NCI-H2081 (cell line): ENCODE measurements around the gene GPR39.
"Not testable (repeated sequence)": the region's sequence is repeated elsewhere in the genome, so short reads cannot be mapped to it uniquely, and the experiment has no call there.

Source experiments
- DNase-seq, 2 experiments: peaks; one replicate each; lab custom pipeline; 2025; lab: John Stamatoyannopoulos, UW

Gene GPR39

GRCh38 chr2:132496555-132496954, 80.0 kb downstream of the GPR39 start:
- peak; percentile 39 to 81 for DNase-seq

- no peak for DNase-seq
These were observed 81.0 kb downstream of the GPR39 start for GRCh38 chr2:132497591-132497990.

GRCh38 chr2:132503701-132504100, 87.1 kb downstream of the GPR39 start:
- DNase-seq: no peak

- no peak for DNase-seq
These were observed 98.4 kb downstream of the GPR39 start for GRCh38 chr2:132515010-132515409.

- DNase-seq: no peak
These were observed 100.8 kb downstream of the GPR39 start for GRCh38 chr2:132517386-132517785.

GRCh38 chr2:132518302-132518701, 101.7 kb downstream of the GPR39 start:
- DNase-seq: no peak

- DNase-seq: no peak
These were observed 103.0 kb downstream of the GPR39 start for GRCh38 chr2:132519566-132519965.

- DNase-seq: no peak
These were observed 104.7 kb downstream of the GPR39 start for GRCh38 chr2:132521341-132521740.

- DNase-seq: no peak
These were observed 106.3 kb downstream of the GPR39 start for GRCh38 chr2:132522901-132523300.

GRCh38 chr2:132537061-132537460, 120.5 kb downstream of the GPR39 start:
- not testable (repeated sequence) for DNase-seq

GRCh38 chr2:132538331-132538855, 121.8 kb downstream of the GPR39 start:
- no peak for DNase-seq

- DNase-seq: no peak
These were observed 123.6 kb downstream of the GPR39 start for GRCh38 chr2:132540166-132540565.

- no peak for DNase-seq
These were observed 126.5 kb downstream of the GPR39 start for GRCh38 chr2:132542953-132543569.

GRCh38 chr2:132544006-132544630, 127.5 kb downstream of the GPR39 start:
- DNase-seq: no peak

- DNase-seq: peak; percentile 35 to 72
These were observed 130.6 kb downstream of the GPR39 start for GRCh38 chr2:132547090-132547687.

GRCh38 chr2:132549935-132550670, 133.5 kb downstream of the GPR39 start:
- no peak for DNase-seq

GRCh38 chr2:132550946-132551345, 134.3 kb downstream of the GPR39 start:
- DNase-seq: no peak

GRCh38 chr2:132557694-132558093, 141.1 kb downstream of the GPR39 start:
- no peak for DNase-seq

GRCh38 chr2:132559326-132559725, 142.7 kb downstream of the GPR39 start:
- DNase-seq: no peak

GRCh38 chr2:132559921-132560320, 143.3 kb downstream of the GPR39 start:
- no peak for DNase-seq

GRCh38 chr2:132560562-132560961, 144.0 kb downstream of the GPR39 start:
- DNase-seq: no peak

GRCh38 chr2:132562245-132562644, 145.6 kb downstream of the GPR39 start:
- no peak for DNase-seq

GRCh38 chr2:132564065-132564464, 147.5 kb downstream of the GPR39 start:
- DNase-seq: no peak
